Stomach (tissue), 9 donors: Measurements from ENCODE around the gene TYMS. TPM values are rescaled to one million over a fixed set of nuclear protein-coding genes. Genes with fewer than 3 reads are reported as not detected.

Experiments used
- DNase-seq, 2 donors: peaks; one replicate each; pipeline versions ENCODE4 v3.0.0 to v3.0.0-alpha.2; 2013 to 2019
- H3K27ac ChIP-seq, 5 donors: fragments of 200-600 bp in 4 of 5; sonication (generic) in 4 of 5; one replicate each; pipeline ENCODE4 v1.5.1; 2013 to 2019; ENCODE audit warnings: mild to moderate bottlenecking in 1 of 5, moderate library complexity in 1 of 5
- H3K27me3 ChIP-seq, 3 donors: fragments of 200-600 bp; sonication (generic); one replicate each; pipeline ENCODE4 v1.5.1; 2017 to 2019; ENCODE audit warnings: mixed run types in 1 of 3
- H3K36me3 ChIP-seq, 4 donors: fragments of 200-600 bp; sonication (generic); 1 replicate in 3 of 4; 2 replicates in 1 of 4; pipeline ENCODE4 v1.5.1; 2016 to 2019
- H3K4me1 ChIP-seq, 4 donors: fragments of 200-600 bp; sonication (generic); one replicate each; pipeline ENCODE4 v1.5.1; 2016 to 2019
- H3K4me3 ChIP-seq, 4 donors: fragments of 200-600 bp; sonication (generic) in 3 of 4; one replicate each; pipeline ENCODE4 v1.5.1; 2016 to 2019; ENCODE audit warnings: mild to moderate bottlenecking in 1 of 4
- H3K9me3 ChIP-seq, 4 donors: fragments of 200-600 bp; sonication (generic); one replicate each; pipeline ENCODE4 v1.5.1; 2016 to 2019
- EP300 ChIP-seq: sonication (generic); formaldehyde crosslinking; IDR thresholded peaks from one replicate; pipeline ENCODE4 v1.6.1; 2017; ENCODE audit warnings: antibody characterized with exemption
- POLR2A ChIP-seq, 4 donors: fragments of 450-650 bp; IDR thresholded peaks; one replicate each; pipeline ENCODE4 v1.6.1; 2016; ENCODE audit warnings: antibody characterized with exemption in 4 of 4, control low read depth in 2 of 4, mild to moderate bottlenecking in 1 of 4, moderate library complexity in 1 of 4
- POLR2AphosphoS5 ChIP-seq, 3 donors: sonication (generic); formaldehyde crosslinking; IDR thresholded peaks; one replicate each; pipeline ENCODE4 v1.6.1; 2016; ENCODE audit warnings: antibody characterized with exemption in 3 of 3
- WGBS, 5 donors: extraction: QIAGEN DNeasy Blood & Tissue Kit in 3 of 5; methylation state at CpG; one replicate each; pipeline versions ENCODE4 v1.1.5 to v1.1.7; 2013 to 2018; 5-methylcytosine and 5-hydroxymethylcytosine counted together
- intact Hi-C: fragments of 100-400 bp; cut with DNase I; formaldehyde crosslinking; loops from one replicate; pipeline ENCODE4 v1.15.1; 2023; ENCODE audit warnings: low total_unique reads
- polyA plus RNA-seq, 3 donors: library from polyadenylated mRNA; stranded (reverse); fragments of 200-250 nt; gene quantifications; one replicate each; pipeline ENCODE4 v1.2.3, GENCODE V29; 2013
- total RNA-seq, 5 donors: library from RNA; depleted of rRNA; stranded (reverse); fragments of >200 nt; gene quantifications; one replicate each; pipeline versions ENCODE4 v1.1.0 to v1.2.3, GENCODE V29; 2014 to 2016
- TF ChIP-seq, protein P1 (sequence below), 7 experiments: fragments of 450-650 bp in 4 of 7; fragments of 200-600 bp in 3 of 7; sonication (generic) in 3 of 7; IDR thresholded peaks; one replicate each; pipeline ENCODE4 v1.5.1; 2016 to 2019; ENCODE audit warnings: antibody characterized with exemption in 7 of 7, control low read depth in 2 of 7, mild to moderate bottlenecking in 1 of 7
- donor health status: healthy with polysubstance abuse.
- donor health status: Bipolar disorder and iron deficiency.
- donor health status: healthy.

Gene TYMS
- total and polyA plus RNA-seq, 8 donors: 1.2 to 17.1 (median 8.1) TPM

DNA sequence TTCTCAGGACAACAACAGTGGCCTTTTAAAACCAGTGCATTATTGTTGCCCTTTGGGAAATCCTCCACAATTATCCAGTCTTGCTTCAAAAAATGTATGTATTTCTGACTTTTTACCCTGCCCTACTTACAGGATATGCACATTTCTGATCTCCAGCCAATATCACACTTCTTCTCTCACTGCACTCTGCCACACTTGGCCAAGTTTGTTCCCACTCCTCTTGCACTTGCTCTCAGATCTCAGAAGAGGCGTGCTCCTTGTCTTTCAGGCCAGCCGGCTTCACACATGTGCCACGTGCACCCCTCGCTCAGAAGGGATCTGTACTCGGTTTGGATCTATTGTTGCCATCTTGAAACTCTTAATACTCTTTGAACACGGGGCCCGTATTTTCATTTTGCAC lies 45.3 kb upstream of the TYMS start:
- no peaks in the 10 kb centered on the region for H3K9me3 ChIP-seq
- WGBS, 5 donors: 74 to 95% (median 89%) methylated on average over 7 of the region's 7 CpGs
- TF ChIP-seq POLR2AphosphoS5 (IDR thresholded peaks at IDR 0.05): no peak
- TF ChIP-seq, protein P1, sequence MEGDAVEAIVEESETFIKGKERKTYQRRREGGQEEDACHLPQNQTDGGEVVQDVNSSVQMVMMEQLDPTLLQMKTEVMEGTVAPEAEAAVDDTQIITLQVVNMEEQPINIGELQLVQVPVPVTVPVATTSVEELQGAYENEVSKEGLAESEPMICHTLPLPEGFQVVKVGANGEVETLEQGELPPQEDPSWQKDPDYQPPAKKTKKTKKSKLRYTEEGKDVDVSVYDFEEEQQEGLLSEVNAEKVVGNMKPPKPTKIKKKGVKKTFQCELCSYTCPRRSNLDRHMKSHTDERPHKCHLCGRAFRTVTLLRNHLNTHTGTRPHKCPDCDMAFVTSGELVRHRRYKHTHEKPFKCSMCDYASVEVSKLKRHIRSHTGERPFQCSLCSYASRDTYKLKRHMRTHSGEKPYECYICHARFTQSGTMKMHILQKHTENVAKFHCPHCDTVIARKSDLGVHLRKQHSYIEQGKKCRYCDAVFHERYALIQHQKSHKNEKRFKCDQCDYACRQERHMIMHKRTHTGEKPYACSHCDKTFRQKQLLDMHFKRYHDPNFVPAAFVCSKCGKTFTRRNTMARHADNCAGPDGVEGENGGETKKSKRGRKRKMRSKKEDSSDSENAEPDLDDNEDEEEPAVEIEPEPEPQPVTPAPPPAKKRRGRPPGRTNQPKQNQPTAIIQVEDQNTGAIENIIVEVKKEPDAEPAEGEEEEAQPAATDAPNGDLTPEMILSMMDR (IDR thresholded peaks at IDR 0.05): no peak
- TF ChIP-seq POLR2A (IDR thresholded peaks at IDR 0.05): no peak
- no peak for TF ChIP-seq EP300
- H3K36me3 ChIP-seq: no peaks in the 10 kb centered on the region
- H3K27ac ChIP-seq: no peak overlapping the region
- DNase-seq: no peak
- H3K27me3 ChIP-seq: no peaks in the 10 kb centered on the region
- peaks cover 0 to 11% (median 3%) of the 10 kb centered on the region in 4 donors for H3K4me1 ChIP-seq
- intact Hi-C loops: no loop called here
- no peak overlapping the region for H3K4me3 ChIP-seq

DNA sequence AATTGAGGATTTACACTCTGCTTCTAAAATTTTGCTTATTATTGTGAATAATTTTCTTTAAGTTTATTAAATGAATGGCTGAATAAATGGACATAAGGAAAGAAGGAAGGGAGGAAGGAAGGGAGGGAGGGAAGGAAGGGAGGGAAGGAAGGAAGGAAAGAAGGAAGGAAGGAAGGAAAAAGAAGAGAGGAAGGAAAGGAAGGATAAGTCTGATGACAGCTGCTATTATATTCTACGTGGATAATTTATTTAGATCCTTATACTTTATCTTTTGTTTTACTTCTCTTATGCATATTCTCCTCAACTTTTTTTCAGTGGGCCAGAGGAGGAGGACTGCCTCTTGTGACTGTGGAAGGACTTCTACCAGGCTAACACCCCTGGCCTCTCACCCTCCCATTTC lies 43.3 kb upstream of the TYMS start:
- Histone ChIP-seq H3K9me3 (no peaks in the 10 kb centered on the region), H3K4me1 (peaks cover 0 to 11% (median 3%) of the 10 kb centered on the region in 4 donors), H3K27ac (no peak overlapping the region), H3K4me3 (no peak overlapping the region), H3K27me3 (no peaks in the 10 kb centered on the region), H3K36me3 (no peaks in the 10 kb centered on the region)
- 67 to 90% (median 75%) methylated on average over 1 of the region's 1 CpG for WGBS, 5 donors
- TF ChIP-seq POLR2A (IDR thresholded peaks at IDR 0.05) (no peak), EP300 (no peak), POLR2AphosphoS5 (IDR thresholded peaks at IDR 0.05) (no peak)
- TF ChIP-seq, protein P1 (IDR thresholded peaks at IDR 0.05): no peak
- intact Hi-C loops: no loop called here
- DNase-seq: no peak

DNA sequence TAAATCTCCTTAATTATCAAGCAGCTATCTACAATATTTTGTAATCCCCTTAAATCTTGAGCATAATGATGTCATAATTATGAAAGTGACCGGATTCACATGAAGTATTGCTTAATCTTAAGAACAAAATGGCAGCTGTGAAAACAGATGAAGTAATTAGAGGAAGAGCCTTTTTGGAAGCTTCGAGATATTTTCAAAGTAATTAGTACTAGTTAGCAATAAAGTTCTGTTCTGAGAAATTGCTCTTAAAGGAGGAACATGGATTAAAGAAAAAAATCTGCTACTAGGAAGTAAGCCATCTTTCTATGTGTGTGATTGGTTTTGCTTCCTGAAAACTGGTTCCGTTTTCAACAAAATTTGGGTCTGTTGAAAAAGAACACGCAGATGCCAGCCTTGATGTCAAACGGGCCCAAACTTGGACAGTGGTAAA lies 42.3 kb upstream of the TYMS start:
- intact Hi-C loops: loop anchor here (5.0 kb wide), 1 partner anchor 328 kb away; no protein-coding TSS in a partner anchor
- H3K27ac ChIP-seq: peak overlapping the region in 2 of 5 donors; percentile 4 to 17

DNA sequence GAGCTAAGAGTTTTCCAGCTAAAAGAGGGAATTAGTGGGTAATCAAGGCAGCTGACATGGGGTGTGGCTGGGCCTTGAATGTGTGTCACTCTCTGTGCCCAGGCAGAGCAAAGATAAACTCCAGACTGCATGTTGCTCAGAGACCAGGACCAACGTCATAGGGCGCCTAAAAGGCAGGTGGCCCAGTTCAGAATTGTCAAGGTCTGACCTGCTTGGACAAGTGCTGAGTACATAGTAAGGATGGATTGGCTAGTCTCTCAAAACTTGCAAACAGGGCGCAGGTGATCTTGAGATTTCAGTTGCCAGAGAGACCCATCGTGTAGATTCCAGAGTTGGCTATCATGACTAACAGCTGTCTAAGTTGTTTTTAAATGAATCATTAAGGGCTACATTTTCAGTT lies 41.7 kb upstream of the TYMS start:
- 30 to 55% (median 50%) methylated on average over 4 of the region's 4 CpGs for WGBS, 5 donors
- TF ChIP-seq, protein P1 (IDR thresholded peaks at IDR 0.05): no peak
- TF ChIP-seq POLR2A (IDR thresholded peaks at IDR 0.05): no peak
- no peak for TF ChIP-seq POLR2AphosphoS5 (IDR thresholded peaks at IDR 0.05)
- no peak for TF ChIP-seq EP300
- intact Hi-C loops: loop anchor here (5.0 kb wide), 1 partner anchor 328 kb away; no protein-coding TSS in a partner anchor
- Histone ChIP-seq H3K27ac (no peak overlapping the region), H3K9me3 (no peaks in the 10 kb centered on the region), H3K4me1 (peaks cover 0 to 11% (median 3%) of the 10 kb centered on the region in 4 donors), H3K27me3 (no peaks in the 10 kb centered on the region), H3K4me3 (no peak overlapping the region), H3K36me3 (no peaks in the 10 kb centered on the region)
- DNase-seq: peak in 1 of 2 donors; percentile 28

More for the DNA sequence above, 42.3 kb upstream of the TYMS start:
- WGBS, 5 donors: 77 to 86% (median 82%) methylated on average over 5 of the region's 5 CpGs
- TF ChIP-seq POLR2AphosphoS5 (IDR thresholded peaks at IDR 0.05): no peak
- TF ChIP-seq EP300: no peak
- TF ChIP-seq, protein P1 (IDR thresholded peaks at IDR 0.05): no peak
- no peak for TF ChIP-seq POLR2A (IDR thresholded peaks at IDR 0.05)
- no peaks in the 10 kb centered on the region for H3K36me3 ChIP-seq
- no peaks in the 10 kb centered on the region for H3K27me3 ChIP-seq
- DNase-seq: no peak
- H3K9me3 ChIP-seq: no peaks in the 10 kb centered on the region
- peaks cover 0 to 11% (median 3%) of the 10 kb centered on the region in 4 donors for H3K4me1 ChIP-seq
- no peak overlapping the region for H3K4me3 ChIP-seq
